Measurements from ENCODE around the gene SASH3. TPM values are rescaled to one million over a fixed set of nuclear protein-coding genes. Genes with fewer than 3 reads are reported as not detected.

Gene SASH3
- polyA plus RNA-seq, 2 of the 4 experiments (the other 2 are of a cell fraction): not detected

- FAIRE-seq (no peak), DNase-seq (ENCODE audit: low read depth in 1 of 2, low spot score in 1 of 2) (no peak), ATAC-seq (no peak)
- H3K9me3 ChIP-seq: no peaks in the 10 kb centered on the region
- ChIA-PET CTCF (interaction anchor here (0.6 to 0.7 kb wide), 2 partner anchors 39 to 46 kb away, joined by 3 read pairs; no protein-coding TSS in a partner anchor), POLR2A (interaction anchor here (0.5 kb wide), 1 partner anchor 9 kb away, joined by 4 read pairs; no protein-coding TSS in a partner anchor)
- H3K4me2 ChIP-seq: no peak overlapping the region
- 62% methylated on average over 11 of the region's 11 CpGs for WGBS (ENCODE audit: missing lambda C conversion rate)
- H3K27ac ChIP-seq: no peak overlapping the region
- TF ChIP-seq MAFK (IDR thresholded peaks at IDR 0.05; ENCODE audit: partially characterized antibody) (no peak), FOXS1 (CRISPR knock-in tag; IDR thresholded peaks at IDR 0.05) (no peak), ZFP36 (IDR thresholded peaks at IDR 0.05; ENCODE audit: borderline replicate concordance, partially characterized antibody) (no peak), RARB (CRISPR knock-in tag; IDR thresholded peaks at IDR 0.05) (no peak), FOSB (CRISPR knock-in tag; IDR thresholded peaks at IDR 0.05) (no peak), HOXB13 (CRISPR knock-in tag; IDR thresholded peaks at IDR 0.05; ENCODE audit: low read depth) (no peak), ZSCAN20 (CRISPR knock-in tag; IDR thresholded peaks at IDR 0.05) (no peak), POLR2A (IDR thresholded peaks at IDR 0.05; ENCODE audit: low read length) (no peak), JUNB (IDR thresholded peaks at IDR 0.05) (no peak), KDM5A (IDR thresholded peaks at IDR 0.05) (no peak), POLR2AphosphoS2 (conservative IDR thresholded peaks at IDR 0.05; ENCODE audit: low read length) (no peak), CBX8 (IDR thresholded peaks at IDR 0.05) (no peak)
- no peaks in the 10 kb centered on the region for H3K4me1 ChIP-seq
- H3K4me3 ChIP-seq: no peak overlapping the region
Measured at GRCh38 chrX:129783291-129783713, 3.6 kb downstream of the SASH3 start.

DNA sequence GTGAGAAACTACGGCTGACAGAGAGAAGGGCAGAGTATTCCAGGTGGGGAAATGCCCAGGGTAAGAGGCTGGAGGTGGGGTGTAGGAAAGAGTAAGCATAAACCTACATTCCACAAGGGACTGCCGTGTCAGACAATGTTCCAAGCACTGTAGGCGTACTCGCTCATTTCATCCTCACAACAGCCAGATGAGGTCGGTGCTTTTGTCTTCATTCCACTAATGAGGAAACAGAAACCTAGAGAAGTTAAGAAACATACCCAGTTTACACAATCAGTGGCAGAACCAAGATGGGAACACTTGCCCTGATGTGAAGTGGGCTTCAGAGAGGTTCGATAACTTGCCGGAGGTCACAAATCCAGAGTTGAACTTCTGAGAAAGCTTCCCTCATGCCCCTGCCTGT, 4.6 kb downstream of the SASH3 start:
- Histone ChIP-seq H3K4me2 (no peak overlapping the region), H3K27ac (no peak overlapping the region), H3K9me3 (no peaks in the 10 kb centered on the region), H3K4me3 (no peak overlapping the region), H3K4me1 (no peaks in the 10 kb centered on the region)
- POLR2A ChIA-PET: no interaction called here
- ATAC-seq (no peak), DNase-seq (ENCODE audit: low read depth in 1 of 2, low spot score in 1 of 2) (no peak), FAIRE-seq (no peak)
- no peak for TF ChIP-seq USF2 (IDR thresholded peaks at IDR 0.05)
- TF ChIP-seq, protein P1, sequence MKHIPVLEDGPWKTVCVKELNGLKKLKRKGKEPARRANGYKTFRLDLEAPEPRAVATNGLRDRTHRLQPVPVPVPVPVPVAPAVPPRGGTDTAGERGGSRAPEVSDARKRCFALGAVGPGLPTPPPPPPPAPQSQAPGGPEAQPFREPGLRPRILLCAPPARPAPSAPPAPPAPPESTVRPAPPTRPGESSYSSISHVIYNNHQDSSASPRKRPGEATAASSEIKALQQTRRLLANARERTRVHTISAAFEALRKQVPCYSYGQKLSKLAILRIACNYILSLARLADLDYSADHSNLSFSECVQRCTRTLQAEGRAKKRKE (CRISPR knock-in tag; IDR thresholded peaks at IDR 0.05; ENCODE audit: low read depth): no peak
- TF ChIP-seq GATA3 (IDR thresholded peaks at IDR 0.05; ENCODE audit: borderline replicate concordance): no peak
- no peak for TF ChIP-seq PHF8 (IDR thresholded peaks at IDR 0.05; ENCODE audit: borderline replicate concordance, low read depth)
- no peak for TF ChIP-seq BHLHE40 (IDR thresholded peaks at IDR 0.05; ENCODE audit: low read depth, low read length)
- CTCF ChIA-PET: no interaction called here
- 78% methylated on average over 7 of the region's 7 CpGs for WGBS (ENCODE audit: missing lambda C conversion rate)

DNA sequence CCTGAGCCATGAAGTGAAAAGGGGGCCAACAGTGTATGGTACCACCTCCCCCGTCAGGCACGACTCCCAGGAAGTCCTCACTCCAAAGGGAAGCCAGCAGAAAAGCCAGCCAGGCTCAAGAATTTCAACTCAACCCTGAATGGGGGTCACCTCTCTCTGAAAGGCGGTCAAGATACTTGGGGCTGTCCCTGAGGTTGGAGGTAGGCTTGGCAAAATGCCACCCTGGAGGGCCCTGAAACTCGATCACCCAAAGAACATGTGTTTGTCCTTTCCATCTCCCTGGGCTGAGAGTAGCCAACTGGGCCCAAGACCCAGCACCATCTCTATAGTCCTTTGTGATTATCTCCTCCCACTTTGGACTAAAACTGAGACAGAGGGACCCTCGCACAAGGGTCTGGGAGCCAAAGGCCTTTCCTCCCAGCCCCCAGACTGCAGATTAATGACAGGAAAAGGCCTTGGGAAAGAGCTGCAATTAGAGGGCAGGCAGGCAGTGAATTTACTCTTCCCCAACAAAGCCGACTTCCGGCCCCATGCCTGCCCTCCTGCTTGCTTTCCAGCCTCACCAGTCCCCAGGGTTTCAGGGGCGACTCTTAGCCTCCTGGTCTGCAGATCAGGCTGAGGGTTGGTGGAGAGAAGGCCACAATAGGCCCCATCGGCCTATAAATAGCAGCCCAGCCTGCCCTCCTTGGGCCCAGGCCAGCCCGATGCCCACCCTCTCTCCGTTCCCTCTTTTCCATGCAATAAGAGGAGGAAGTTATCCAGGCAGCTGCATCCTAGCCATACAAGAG, 5.6 kb downstream of the SASH3 start:
- POLR2A ChIA-PET: no interaction called here
- ATAC-seq (no peak), DNase-seq (ENCODE audit: low read depth in 1 of 2, low spot score in 1 of 2) (no peak), FAIRE-seq (no peak)
- no peak overlapping the region for H3K4me2 ChIP-seq
- H3K9me3 ChIP-seq: no peaks in the 10 kb centered on the region
- 71% methylated on average over 10 of the region's 11 CpGs for WGBS (ENCODE audit: missing lambda C conversion rate)
- TF ChIP-seq RFX5 (IDR thresholded peaks at IDR 0.05): no peak
- TF ChIP-seq E2F6 (IDR thresholded peaks at IDR 0.05; ENCODE audit: borderline replicate concordance, low read depth): no peak
- TF ChIP-seq FOSL2 (IDR thresholded peaks at IDR 0.05): no peak
- no peak for TF ChIP-seq FOSL2 (CRISPR knock-in tag; IDR thresholded peaks at IDR 0.05)
- TF ChIP-seq ELK1 (IDR thresholded peaks at IDR 0.05; ENCODE audit: low read depth, low read length): no peak
- TF ChIP-seq CHD4 (IDR thresholded peaks at IDR 0.05; ENCODE audit: borderline replicate concordance): no peak
- TF ChIP-seq POLR2AphosphoS2 (conservative IDR thresholded peaks at IDR 0.05; ENCODE audit: low read length): no peak
- no peak for TF ChIP-seq EHF (CRISPR knock-in tag; IDR thresholded peaks at IDR 0.05)
- TF ChIP-seq TP53 (CRISPR knock-in tag; IDR thresholded peaks at IDR 0.05): no peak
- no peak for TF ChIP-seq SMC3 (IDR thresholded peaks at IDR 0.05)
- TF ChIP-seq CHD2 (IDR thresholded peaks at IDR 0.05; ENCODE audit: low read length, partially characterized antibody): no peak
- no peak for TF ChIP-seq RAD21 (conservative IDR thresholded peaks at IDR 0.05 in 1 of 2, IDR thresholded peaks at IDR 0.05 in 1 of 2)
- TF ChIP-seq HOXB5 (CRISPR knock-in tag; IDR thresholded peaks at IDR 0.05): no peak
- TF ChIP-seq MAFK (IDR thresholded peaks at IDR 0.05; ENCODE audit: partially characterized antibody): no peak
- TF ChIP-seq KDM5A (IDR thresholded peaks at IDR 0.05): no peak
- TF ChIP-seq HDAC2 (IDR thresholded peaks at IDR 0.05): no peak
- TF ChIP-seq BHLHE40 (IDR thresholded peaks at IDR 0.05; ENCODE audit: low read depth, low read length): no peak
- TF ChIP-seq RNF2 (IDR thresholded peaks at IDR 0.05; ENCODE audit: borderline replicate concordance, low read depth): no peak
- CTCF ChIA-PET: no interaction called here
- H3K4me1 ChIP-seq: no peaks in the 10 kb centered on the region
- no peak overlapping the region for H3K27ac ChIP-seq
- no peak overlapping the region for H3K4me3 ChIP-seq
